ENCODE results near the gene CLEC18A.
"Not testable (repeated sequence)": the region's sequence is repeated elsewhere in the genome, so short reads cannot be mapped to it uniquely, and the experiment has no call there.

DNA sequence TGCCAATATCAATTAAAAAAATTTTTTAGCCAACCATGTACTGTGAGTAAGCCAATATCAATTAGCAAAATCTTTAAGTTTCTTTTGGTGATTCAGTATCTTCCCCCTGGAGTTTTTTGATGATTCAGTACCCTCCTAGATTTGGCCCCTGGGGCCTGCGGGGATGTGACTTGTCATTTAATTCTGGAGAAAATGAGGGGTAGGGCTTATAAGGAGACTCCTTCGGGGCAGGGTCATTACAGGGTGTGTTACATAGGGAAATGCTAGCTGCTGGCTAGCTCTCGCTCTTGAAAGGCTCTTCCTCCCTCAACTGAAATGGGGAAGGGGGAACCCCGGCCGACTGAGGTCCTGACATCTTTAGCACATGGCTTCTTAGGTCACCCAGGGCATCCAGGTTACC lies 16.6 kb downstream of the CLEC18A start:
- TF ChIP-seq, protein P1, sequence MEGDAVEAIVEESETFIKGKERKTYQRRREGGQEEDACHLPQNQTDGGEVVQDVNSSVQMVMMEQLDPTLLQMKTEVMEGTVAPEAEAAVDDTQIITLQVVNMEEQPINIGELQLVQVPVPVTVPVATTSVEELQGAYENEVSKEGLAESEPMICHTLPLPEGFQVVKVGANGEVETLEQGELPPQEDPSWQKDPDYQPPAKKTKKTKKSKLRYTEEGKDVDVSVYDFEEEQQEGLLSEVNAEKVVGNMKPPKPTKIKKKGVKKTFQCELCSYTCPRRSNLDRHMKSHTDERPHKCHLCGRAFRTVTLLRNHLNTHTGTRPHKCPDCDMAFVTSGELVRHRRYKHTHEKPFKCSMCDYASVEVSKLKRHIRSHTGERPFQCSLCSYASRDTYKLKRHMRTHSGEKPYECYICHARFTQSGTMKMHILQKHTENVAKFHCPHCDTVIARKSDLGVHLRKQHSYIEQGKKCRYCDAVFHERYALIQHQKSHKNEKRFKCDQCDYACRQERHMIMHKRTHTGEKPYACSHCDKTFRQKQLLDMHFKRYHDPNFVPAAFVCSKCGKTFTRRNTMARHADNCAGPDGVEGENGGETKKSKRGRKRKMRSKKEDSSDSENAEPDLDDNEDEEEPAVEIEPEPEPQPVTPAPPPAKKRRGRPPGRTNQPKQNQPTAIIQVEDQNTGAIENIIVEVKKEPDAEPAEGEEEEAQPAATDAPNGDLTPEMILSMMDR (IDR thresholded peaks at IDR 0.05) = not testable (repeated sequence)
- not testable (repeated sequence) for TF ChIP-seq EZH2, EZH2phosphoT487 (IDR thresholded peaks at IDR 0.05)

Measured in neural progenitor cell (in vitro differentiated cells).